ENCODE data around the gene SEC14L1.
"Not testable (repeated sequence)": the region's sequence is repeated elsewhere in the genome, so short reads cannot be mapped to it uniquely, and the experiment has no call there.

SEC14L1 gene

GRCh38 chr17:77142689-77143088, 1.9 kb downstream of the SEC14L1 start:
- DNase-seq = no peak

- DNase-seq = no peak
Measured at GRCh38 chr17:77143306-77143705, 2.5 kb downstream of the SEC14L1 start.

DNA sequence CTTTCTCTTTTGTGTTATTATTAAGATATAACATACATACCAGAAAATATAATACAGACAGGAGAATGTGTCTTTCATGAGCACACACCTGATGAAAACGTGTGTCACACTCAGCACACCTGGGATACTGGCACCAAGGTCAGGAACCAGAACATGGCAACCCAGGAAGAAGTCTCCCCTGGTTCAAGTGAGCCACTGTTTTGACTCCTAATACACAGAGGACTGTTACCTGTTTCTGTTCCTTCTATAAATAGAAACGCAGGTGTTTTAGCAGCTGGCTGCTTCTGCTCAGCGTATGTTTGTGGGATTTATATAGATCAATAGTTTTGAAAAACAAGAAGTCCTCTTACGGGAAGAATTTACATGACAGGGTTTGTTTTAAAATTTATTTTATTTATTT, 3.5 kb downstream of the SEC14L1 start:
- DNase-seq = no peak

- no peak for DNase-seq
Measured at GRCh38 chr17:77145224-77145611, 4.4 kb downstream of the SEC14L1 start.

DNA sequence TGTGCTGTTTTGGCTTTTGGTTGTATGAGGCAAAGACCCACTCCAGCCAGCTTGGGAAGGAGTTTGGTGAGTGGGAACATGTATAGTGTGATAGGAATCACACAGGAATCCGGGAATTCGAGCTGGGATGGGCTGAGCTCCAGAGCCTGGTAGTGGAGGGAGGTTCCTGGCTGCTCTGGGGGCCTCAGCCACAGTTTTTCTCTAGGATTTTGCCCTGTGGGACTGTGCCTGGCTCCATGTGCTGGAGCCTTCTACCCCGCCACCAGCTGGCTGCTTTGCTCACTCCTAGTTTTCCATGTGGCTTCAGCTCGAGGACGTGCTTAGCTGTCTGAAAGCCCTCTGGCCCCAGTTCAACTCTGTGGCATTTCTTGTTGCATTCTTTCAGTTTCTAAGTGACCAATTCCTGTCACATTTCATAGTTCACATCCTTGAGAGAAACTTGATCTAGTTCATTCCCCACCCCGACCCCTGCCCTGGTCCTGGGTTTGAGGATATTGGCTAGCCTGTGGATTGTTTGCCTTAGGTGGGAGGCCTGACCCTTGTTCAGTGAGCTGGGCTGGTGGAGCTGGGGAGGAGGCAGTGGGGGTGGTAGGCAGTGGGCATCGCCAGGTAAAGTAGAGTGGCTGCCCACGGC, 5.0 kb downstream of the SEC14L1 start:
- DNase-seq = peak; percentile 25

DNA sequence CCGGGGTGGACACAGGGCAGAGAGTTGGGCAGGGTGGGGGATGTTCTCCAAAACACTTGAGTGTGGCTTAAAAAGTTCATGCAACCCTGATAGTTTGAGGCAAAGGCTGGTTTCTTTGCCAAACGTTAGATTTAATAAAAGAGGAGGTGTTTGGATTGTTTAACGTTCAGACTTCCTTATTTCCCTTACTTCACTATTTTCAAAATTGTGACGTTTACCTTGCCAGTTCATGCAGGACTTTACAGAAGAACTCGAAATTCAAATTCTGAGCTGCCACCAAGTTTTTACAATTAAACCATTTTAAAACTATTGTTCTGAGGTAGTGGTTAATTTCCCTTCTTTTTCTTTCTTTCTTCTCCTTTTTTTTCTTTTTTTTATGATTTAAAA, 5.5 kb downstream of the SEC14L1 start:
- DNase-seq = no peak

- no peak for DNase-seq
Measured at GRCh38 chr17:77146882-77147281, 6.1 kb downstream of the SEC14L1 start.

GRCh38 chr17:77147357-77147801, 6.6 kb downstream of the SEC14L1 start:
- DNase-seq = no peak

- no peak for DNase-seq
Measured at GRCh38 chr17:77148077-77148939, 7.5 kb downstream of the SEC14L1 start.

DNA sequence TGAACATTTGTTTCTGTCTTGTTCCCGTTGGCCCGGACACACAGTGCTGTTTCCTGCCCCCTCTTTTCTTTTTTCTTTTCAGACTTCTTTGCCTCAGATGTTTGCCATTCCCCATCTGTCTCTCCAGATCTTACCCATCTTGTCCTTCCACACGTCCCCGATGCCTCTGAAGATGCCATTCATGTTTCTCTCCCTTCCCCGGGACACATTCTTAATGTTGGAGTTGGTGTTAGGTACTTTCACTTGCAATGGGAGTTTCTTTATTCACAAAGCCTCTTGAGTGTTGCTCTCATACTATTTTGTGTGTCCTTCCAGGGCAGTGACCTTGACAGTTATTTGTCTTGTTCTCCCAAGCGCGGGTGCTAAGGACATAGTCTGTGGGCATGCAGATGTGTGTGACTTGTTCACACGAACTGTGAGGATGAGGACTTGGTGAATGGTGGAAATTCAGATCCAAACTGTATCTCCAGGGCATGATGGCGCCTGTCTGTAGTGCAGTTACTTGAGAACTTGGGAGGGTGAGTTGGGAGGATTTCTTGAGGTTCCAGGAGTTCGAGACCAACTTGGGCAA, 8.3 kb downstream of the SEC14L1 start:
- no peak for DNase-seq

- no peak for DNase-seq
Measured at GRCh38 chr17:77150196-77150595, 9.4 kb downstream of the SEC14L1 start.

DNA sequence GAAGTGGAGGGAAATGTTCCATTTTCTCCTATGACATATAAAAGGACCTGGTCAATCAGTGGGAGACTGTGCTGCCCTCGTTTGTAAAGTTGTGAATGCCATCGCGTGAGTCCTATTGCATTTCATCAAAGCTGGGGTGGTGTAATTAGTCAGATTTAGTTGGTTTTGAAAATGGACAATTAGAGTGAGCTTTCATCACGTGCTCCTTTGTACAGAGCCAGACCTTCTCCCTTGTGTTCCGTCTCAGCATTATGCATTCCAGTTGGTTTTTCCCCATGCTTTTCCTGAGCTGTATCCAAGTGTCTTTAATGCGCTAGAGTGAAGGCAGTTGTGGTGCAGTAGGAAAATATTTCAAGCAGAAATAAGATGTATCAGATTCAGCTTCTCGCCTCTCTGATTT, 10.4 kb downstream of the SEC14L1 start:
- DNase-seq = no peak

GRCh38 chr17:77152056-77152455, 11.3 kb downstream of the SEC14L1 start:
- DNase-seq = not testable (repeated sequence)

DNA sequence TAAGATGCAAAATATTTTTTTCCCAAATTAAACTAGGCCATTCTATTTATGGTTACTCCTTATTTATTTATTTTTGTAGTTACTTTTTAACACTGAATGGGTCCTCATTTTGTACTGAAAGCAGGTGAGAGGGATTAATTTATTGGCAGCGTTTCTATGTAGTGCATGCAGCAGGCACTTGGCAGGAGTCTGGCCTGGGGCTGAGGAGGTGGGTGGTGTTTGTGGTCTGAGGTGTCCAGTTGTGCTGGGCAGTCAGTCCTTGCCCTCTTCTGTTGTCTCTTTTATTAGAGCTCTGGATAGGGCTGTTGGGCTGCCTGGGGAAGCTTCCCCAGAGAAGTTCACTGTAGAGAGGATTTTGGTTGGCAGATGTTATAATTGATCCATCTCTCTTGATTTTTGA, 12.7 kb downstream of the SEC14L1 start:
- DNase-seq = no peak

DNA sequence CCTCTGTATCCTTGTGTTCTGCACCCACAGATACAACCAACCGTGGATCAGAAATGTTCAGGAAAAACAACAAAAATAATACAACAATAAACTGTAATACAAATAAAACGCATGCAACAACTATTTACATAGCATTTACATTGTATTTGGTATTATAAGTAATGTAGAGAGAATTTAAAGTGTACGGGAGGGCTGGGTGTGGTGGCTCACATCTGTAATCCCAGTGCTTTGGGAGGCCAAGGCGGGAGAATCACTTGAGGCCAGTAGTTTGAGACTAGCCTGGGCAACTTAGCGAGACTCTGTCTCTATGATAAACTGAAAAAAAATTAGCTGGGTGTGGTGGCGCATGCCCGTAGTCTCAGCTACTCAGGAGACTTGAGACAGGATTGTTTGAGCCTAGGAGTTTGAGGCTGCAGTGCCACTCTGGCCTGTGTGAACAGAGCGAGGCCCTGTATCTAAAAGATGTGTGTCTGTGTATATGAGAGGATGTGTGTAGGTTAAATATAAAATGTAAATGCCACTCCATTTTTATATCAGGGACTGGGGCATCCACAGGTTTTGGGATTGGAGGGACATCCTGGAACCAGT, 13.3 kb downstream of the SEC14L1 start:
- no peak for DNase-seq

DNA sequence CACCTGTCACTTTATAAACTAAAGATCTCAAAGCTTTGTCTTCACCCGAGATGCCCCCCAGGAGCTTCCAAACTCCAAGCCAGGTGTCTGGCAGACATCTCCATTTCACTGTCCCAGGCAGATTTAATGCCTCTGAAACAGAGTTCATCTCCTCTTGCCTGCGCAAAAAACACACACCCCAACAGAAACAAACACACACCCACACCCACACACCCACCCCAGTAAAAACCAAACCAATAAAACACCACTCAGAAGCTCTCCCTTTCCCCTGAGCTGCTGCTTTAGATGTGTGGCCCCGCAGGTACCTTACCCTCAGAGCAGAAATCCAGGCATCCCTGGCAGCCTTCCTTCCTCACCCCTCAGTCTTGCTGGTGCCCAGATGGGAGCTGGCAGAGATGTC, 14.4 kb downstream of the SEC14L1 start:
- DNase-seq = no peak

- not testable (repeated sequence) for DNase-seq
Measured at GRCh38 chr17:77157766-77158165, 17.0 kb downstream of the SEC14L1 start.

DNA sequence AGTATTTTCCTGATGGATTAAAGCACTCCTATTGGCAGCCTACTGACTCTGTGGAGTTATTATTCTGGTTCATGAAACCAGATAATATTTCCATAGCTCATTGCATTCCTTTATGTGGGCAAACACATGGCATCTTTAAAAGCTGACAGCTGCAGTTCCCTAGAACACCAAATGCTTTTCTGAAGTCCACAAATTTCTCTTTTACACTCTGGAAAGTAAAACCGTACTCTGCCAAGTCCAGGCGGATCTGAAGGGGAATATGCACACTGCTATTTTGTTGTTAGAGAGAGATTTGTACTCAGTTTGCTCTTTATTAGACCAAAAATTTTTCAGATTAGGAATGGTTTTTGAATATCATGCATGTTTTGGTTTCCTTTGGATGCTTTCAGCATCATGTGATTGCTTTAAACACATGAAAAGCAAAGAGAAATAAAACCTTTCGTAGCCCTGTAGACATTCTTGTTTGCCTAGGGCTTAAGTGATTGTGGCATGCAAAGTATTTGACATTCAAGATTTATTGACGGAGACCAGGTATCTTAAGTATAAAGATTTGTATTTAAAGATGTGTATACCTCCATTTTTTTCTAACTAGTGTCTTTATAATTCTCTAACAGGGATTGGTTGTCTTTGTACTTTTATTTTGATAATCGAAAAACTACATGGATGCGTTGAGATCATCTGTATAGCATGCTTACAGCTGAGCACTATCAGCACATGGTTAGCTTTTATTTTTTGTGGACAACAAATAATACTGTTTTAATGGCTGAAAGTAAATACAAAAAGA, 19.5 kb downstream of the SEC14L1 start:
- no peak for DNase-seq

DNA sequence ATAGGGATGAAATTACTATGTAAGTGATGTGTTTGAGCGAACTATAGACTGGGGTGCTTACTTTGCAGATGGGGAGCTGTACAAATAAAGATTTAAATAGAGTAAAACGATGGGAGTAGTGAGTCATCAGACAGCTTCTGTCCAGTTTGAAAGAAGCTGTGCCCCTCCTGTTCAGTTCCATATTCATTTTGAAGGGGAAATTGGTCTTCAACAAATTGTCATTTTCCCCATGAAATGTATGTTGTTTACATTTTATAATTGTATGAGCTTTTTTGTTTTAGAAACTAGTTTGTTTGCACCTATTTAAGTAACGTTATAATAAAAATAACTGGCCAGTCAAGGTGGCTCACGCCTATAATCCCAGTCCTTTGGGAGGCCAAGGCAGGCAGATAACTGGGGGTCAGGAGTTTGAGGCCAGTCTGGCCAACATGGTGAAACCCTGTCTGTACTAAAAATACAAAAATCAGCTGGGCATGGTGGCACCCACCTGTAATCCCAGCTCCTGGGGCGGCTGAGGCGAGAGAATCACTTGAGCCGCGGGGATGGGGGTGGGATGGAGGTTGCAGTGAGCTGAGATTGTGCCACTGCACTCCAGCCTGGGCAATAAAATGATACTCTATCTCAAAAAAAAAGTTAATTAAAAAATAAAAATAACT, 20.2 kb downstream of the SEC14L1 start:
- no peak for DNase-seq

DNA sequence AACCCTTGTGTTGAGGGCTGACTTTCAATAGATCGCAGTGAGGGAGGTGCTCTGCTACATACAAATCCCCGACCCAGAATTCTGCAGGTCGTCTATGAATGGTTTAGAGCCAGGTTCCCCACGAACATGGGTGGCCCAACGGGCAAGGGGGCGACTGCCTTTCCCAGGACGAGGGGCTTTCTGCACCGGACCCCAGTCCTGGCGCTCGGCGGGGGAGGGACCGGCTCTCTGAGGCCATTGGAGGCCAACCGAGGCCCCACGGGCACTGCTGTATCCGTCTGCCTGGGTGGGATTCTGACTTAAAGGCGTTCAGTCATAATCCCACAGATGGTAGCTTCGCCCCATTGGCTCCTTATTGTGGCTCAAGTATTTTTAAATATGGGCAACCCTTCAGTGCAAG, 21.2 kb downstream of the SEC14L1 start:
- DNase-seq = no peak

DNA sequence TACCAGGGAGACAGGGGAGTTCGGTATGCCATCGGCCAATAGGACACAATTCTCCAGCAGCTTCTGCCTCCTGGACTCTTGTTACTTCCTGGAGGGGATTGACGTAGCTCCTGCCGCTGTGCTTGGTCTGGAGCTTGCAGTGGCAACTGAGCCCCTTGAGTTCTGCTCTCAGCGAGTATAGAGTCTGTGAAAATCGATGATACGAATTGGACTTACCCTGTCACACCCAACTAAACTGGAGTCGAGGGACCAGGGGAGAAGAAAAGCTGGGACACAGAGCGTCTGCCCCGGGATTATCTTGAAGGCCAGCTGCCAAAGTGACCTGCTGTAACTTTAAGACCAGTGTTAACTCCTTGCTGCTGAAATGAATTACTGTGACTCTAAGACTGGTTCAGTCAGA, 22.2 kb downstream of the SEC14L1 start:
- no peak for DNase-seq

GRCh38 chr17:77163511-77164280, 22.9 kb downstream of the SEC14L1 start:
- peak; percentile 48 for DNase-seq
